ENCODE results near the gene RHBDD3.

GRCh38 chr22:29226351-29226981 is 41.3 kb downstream of the RHBDD3 start:
- TF ChIP-seq POLR2AphosphoS5 (IDR thresholded peaks at IDR 0.05; ENCODE audit: low read depth, low read length) (no peak), POLR2A (IDR thresholded peaks at IDR 0.05; ENCODE audit: low read depth, low read length) (0 out of 2 replicates have a peak, but pooled peaks have one; percentile 4)
